Activated T-cell treated with anti-CD3 and anti-CD28 coated beads, Interleukin-2, amount 50 U/mL, for 48 hours (primary cell): ENCODE measurements around the gene ZNF346.

Experiments used
- DNase-seq, 2 experiments: peaks; one replicate each; pipeline ENCODE4 v3.0.0-alpha.2; 2020

Gene ZNF346

GRCh38 chr5:177123789-177124485 lies 101.4 kb downstream of the ZNF346 start:
- DNase-seq: no peak

GRCh38 chr5:177124486-177124991 lies 102.0 kb downstream of the ZNF346 start:
- DNase-seq: no peak

GRCh38 chr5:177126771-177127170 lies 104.3 kb downstream of the ZNF346 start:
- no peak for DNase-seq

GRCh38 chr5:177128551-177128981 lies 106.1 kb downstream of the ZNF346 start:
- no peak for DNase-seq

GRCh38 chr5:177130211-177131018 lies 107.9 kb downstream of the ZNF346 start:
- no peak for DNase-seq
